ENCODE measurements around the gene KLHDC8B.
"Not testable (repeated sequence)": the region's sequence is repeated elsewhere in the genome, so short reads cannot be mapped to it uniquely, and the experiment has no call there.

DNA sequence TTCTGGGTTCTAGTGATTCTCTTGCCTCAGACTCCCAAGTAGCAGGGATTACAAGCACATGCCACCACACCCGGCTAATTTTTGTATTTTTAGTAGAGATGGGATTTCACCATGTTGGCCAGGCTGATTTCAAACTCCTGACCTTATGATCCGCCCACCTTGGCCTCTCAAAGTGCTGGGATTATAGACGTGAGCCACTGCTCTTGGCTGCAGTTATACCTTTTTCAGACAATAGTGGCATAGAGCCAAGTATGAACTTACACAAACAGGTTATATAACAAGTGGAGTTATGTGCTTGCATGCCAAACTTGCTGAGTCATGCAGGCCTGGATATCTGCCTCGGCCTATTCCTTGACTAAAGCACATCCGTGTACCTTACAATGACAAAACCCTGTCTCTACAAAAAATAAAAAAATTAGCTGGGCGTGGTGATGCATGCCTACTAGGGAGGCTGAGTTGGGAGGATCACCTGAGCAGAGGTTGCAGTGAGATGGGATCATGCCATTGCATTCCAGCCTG, 47.1 kb downstream of the KLHDC8B start:
- TF ChIP-seq, protein P1, sequence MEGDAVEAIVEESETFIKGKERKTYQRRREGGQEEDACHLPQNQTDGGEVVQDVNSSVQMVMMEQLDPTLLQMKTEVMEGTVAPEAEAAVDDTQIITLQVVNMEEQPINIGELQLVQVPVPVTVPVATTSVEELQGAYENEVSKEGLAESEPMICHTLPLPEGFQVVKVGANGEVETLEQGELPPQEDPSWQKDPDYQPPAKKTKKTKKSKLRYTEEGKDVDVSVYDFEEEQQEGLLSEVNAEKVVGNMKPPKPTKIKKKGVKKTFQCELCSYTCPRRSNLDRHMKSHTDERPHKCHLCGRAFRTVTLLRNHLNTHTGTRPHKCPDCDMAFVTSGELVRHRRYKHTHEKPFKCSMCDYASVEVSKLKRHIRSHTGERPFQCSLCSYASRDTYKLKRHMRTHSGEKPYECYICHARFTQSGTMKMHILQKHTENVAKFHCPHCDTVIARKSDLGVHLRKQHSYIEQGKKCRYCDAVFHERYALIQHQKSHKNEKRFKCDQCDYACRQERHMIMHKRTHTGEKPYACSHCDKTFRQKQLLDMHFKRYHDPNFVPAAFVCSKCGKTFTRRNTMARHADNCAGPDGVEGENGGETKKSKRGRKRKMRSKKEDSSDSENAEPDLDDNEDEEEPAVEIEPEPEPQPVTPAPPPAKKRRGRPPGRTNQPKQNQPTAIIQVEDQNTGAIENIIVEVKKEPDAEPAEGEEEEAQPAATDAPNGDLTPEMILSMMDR (conservative IDR thresholded peaks at IDR 0.05), result not testable (repeated sequence)
- TF ChIP-seq ZFX (IDR thresholded peaks at IDR 0.05), result not testable (repeated sequence)

Data from C4-2B (cell line).